ENCODE measurements around the gene PLCH2.
A peak's percentile ranks its signal among the peaks of the same experiment; 100 is the strongest.

The PLCH2 gene

GRCh38 chr1:2532485-2533160 is 56.5 kb downstream of the PLCH2 start:
- no peak for ATAC-seq
- Mint-ChIP-seq H3K27me3 (peaks cover 25% of the 10 kb centered on the region), H3K36me3 (ENCODE audit: low read depth) (no peaks in the 10 kb centered on the region), H3K9me3 (no peaks in the 10 kb centered on the region), H3K4me3 (no peak overlapping the region), H3K27ac (no peak overlapping the region), H3K4me1 (peaks cover 8% of the 10 kb centered on the region)
- DNase-seq: no peak

- H3K27ac Mint-ChIP-seq: no peak overlapping the region
- H3K36me3 Mint-ChIP-seq (ENCODE audit: low read depth): no peaks in the 10 kb centered on the region
- peaks cover 8% of the 10 kb centered on the region for H3K4me1 Mint-ChIP-seq
- no peak overlapping the region for H3K4me3 Mint-ChIP-seq
- H3K9me3 Mint-ChIP-seq: no peaks in the 10 kb centered on the region
- DNase-seq: no peak
- peaks cover 25% of the 10 kb centered on the region for H3K27me3 Mint-ChIP-seq
- ATAC-seq: no peak
Observed at GRCh38 chr1:2533365-2533764, 57.3 kb downstream of the PLCH2 start.

- no peak for DNase-seq
- no peak overlapping the region for H3K27ac Mint-ChIP-seq
- peaks cover 21% of the 10 kb centered on the region for H3K27me3 Mint-ChIP-seq
- H3K9me3 Mint-ChIP-seq: no peaks in the 10 kb centered on the region
- no peaks in the 10 kb centered on the region for H3K36me3 Mint-ChIP-seq (ENCODE audit: low read depth)
- peaks cover 2% of the 10 kb centered on the region for H3K4me1 Mint-ChIP-seq
- ATAC-seq: no peak
- no peak overlapping the region for H3K4me3 Mint-ChIP-seq
Observed at GRCh38 chr1:2534315-2534686, 58.2 kb downstream of the PLCH2 start.

- H3K36me3 Mint-ChIP-seq (ENCODE audit: low read depth): no peaks in the 10 kb centered on the region
- H3K9me3 Mint-ChIP-seq: no peaks in the 10 kb centered on the region
- peaks cover 21% of the 10 kb centered on the region for H3K27me3 Mint-ChIP-seq
- DNase-seq (no peak), ATAC-seq (no peak)
- H3K27ac Mint-ChIP-seq: no peak overlapping the region
- H3K4me3 Mint-ChIP-seq: no peak overlapping the region
- peaks cover 2% of the 10 kb centered on the region for H3K4me1 Mint-ChIP-seq
Observed at GRCh38 chr1:2534687-2535441, 58.8 kb downstream of the PLCH2 start.

- ATAC-seq: no peak
- H3K9me3 Mint-ChIP-seq: no peaks in the 10 kb centered on the region
- no peak for DNase-seq
- H3K4me3 Mint-ChIP-seq: no peak overlapping the region
- H3K4me1 Mint-ChIP-seq: peaks cover 2% of the 10 kb centered on the region
- no peaks in the 10 kb centered on the region for H3K36me3 Mint-ChIP-seq (ENCODE audit: low read depth)
- H3K27ac Mint-ChIP-seq: no peak overlapping the region
- peaks cover 21% of the 10 kb centered on the region for H3K27me3 Mint-ChIP-seq
Observed at GRCh38 chr1:2535455-2535854, 59.4 kb downstream of the PLCH2 start.

GRCh38 chr1:2535981-2536380 is 59.9 kb downstream of the PLCH2 start:
- no peak for ATAC-seq
- DNase-seq: no peak
- Mint-ChIP-seq H3K36me3 (ENCODE audit: low read depth) (no peaks in the 10 kb centered on the region), H3K9me3 (no peaks in the 10 kb centered on the region), H3K4me3 (no peak overlapping the region), H3K4me1 (peaks cover under 1% of the 10 kb centered on the region), H3K27ac (no peak overlapping the region), H3K27me3 (peaks cover 16% of the 10 kb centered on the region)

- no peak for DNase-seq
- Mint-ChIP-seq H3K4me1 (peaks cover 2% of the 10 kb centered on the region), H3K36me3 (ENCODE audit: low read depth) (no peaks in the 10 kb centered on the region), H3K27me3 (peaks cover 9% of the 10 kb centered on the region), H3K4me3 (no peak overlapping the region), H3K9me3 (no peaks in the 10 kb centered on the region), H3K27ac (no peak overlapping the region)
- ATAC-seq: no peak
Observed at GRCh38 chr1:2537784-2538115, 61.7 kb downstream of the PLCH2 start.

GRCh38 chr1:2538376-2538775 is 62.3 kb downstream of the PLCH2 start:
- Mint-ChIP-seq H3K9me3 (no peaks in the 10 kb centered on the region), H3K36me3 (ENCODE audit: low read depth) (no peaks in the 10 kb centered on the region), H3K4me1 (peaks cover 2% of the 10 kb centered on the region), H3K27ac (no peak overlapping the region), H3K4me3 (no peak overlapping the region), H3K27me3 (peaks cover 9% of the 10 kb centered on the region)
- DNase-seq (no peak), ATAC-seq (no peak)

- Mint-ChIP-seq H3K27ac (no peak overlapping the region), H3K4me1 (peaks cover 2% of the 10 kb centered on the region), H3K36me3 (ENCODE audit: low read depth) (no peaks in the 10 kb centered on the region), H3K9me3 (no peaks in the 10 kb centered on the region), H3K27me3 (peaks cover 8% of the 10 kb centered on the region), H3K4me3 (no peak overlapping the region)
- DNase-seq (no peak), ATAC-seq (no peak)
Observed at GRCh38 chr1:2538872-2539271, 62.8 kb downstream of the PLCH2 start.

GRCh38 chr1:2539312-2539907 is 63.3 kb downstream of the PLCH2 start:
- Mint-ChIP-seq H3K27me3 (peaks cover 6% of the 10 kb centered on the region), H3K27ac (no peak overlapping the region)
- ATAC-seq: peak; percentile 35

GRCh38 chr1:2540816-2541492 is 64.9 kb downstream of the PLCH2 start:
- Mint-ChIP-seq H3K27me3 (peaks cover 3% of the 10 kb centered on the region), H3K4me3 (no peak overlapping the region), H3K36me3 (ENCODE audit: low read depth) (no peaks in the 10 kb centered on the region), H3K4me1 (peaks cover 3% of the 10 kb centered on the region), H3K27ac (no peak overlapping the region), H3K9me3 (no peaks in the 10 kb centered on the region)
- DNase-seq (no peak), ATAC-seq (no peak)

More at GRCh38 chr1:2539312-2539907, 63.3 kb downstream of the PLCH2 start:
- DNase-seq: no peak
- H3K4me1 Mint-ChIP-seq: peaks cover 2% of the 10 kb centered on the region
- H3K36me3 Mint-ChIP-seq (ENCODE audit: low read depth): no peaks in the 10 kb centered on the region
- H3K4me3 Mint-ChIP-seq: no peak overlapping the region
- H3K9me3 Mint-ChIP-seq: no peaks in the 10 kb centered on the region

- no peak overlapping the region for H3K4me3 Mint-ChIP-seq
- peaks cover 1% of the 10 kb centered on the region for H3K27me3 Mint-ChIP-seq
- H3K36me3 Mint-ChIP-seq (ENCODE audit: low read depth): no peaks in the 10 kb centered on the region
- H3K4me1 Mint-ChIP-seq: peaks cover 3% of the 10 kb centered on the region
- H3K27ac Mint-ChIP-seq: no peak overlapping the region
- no peak for DNase-seq
- H3K9me3 Mint-ChIP-seq: no peaks in the 10 kb centered on the region
- no peak for ATAC-seq
Observed at GRCh38 chr1:2541619-2542245, 65.6 kb downstream of the PLCH2 start.

- H3K27ac Mint-ChIP-seq: no peak overlapping the region
- no peak for DNase-seq
- no peak overlapping the region for H3K4me3 Mint-ChIP-seq
- ATAC-seq: no peak
- H3K4me1 Mint-ChIP-seq: peaks cover 3% of the 10 kb centered on the region
- no peaks in the 10 kb centered on the region for H3K9me3 Mint-ChIP-seq
- H3K36me3 Mint-ChIP-seq (ENCODE audit: low read depth): no peaks in the 10 kb centered on the region
- H3K27me3 Mint-ChIP-seq: peaks cover 1% of the 10 kb centered on the region
Observed at GRCh38 chr1:2542246-2542915, 66.3 kb downstream of the PLCH2 start.

- Mint-ChIP-seq H3K27me3 (peaks cover 1% of the 10 kb centered on the region), H3K4me3 (no peak overlapping the region), H3K9me3 (no peaks in the 10 kb centered on the region), H3K27ac (no peak overlapping the region), H3K4me1 (peaks cover 14% of the 10 kb centered on the region), H3K36me3 (ENCODE audit: low read depth) (no peaks in the 10 kb centered on the region)
- DNase-seq: no peak
- no peak for ATAC-seq
Observed at GRCh38 chr1:2543543-2544092, 67.5 kb downstream of the PLCH2 start.
